OCI-LY1 (cell line): ENCODE results near the gene CHMP5.
A peak's percentile ranks its signal among the peaks of the same experiment; 100 is the strongest.

Source experiments
- H2AFZ ChIP-seq: fragments of 200-600 bp; sonication (generic), shearing (Covaris generic); 2 replicates; pipeline ENCODE4 v1.6.0; 2014; ENCODE audit warnings: antibody characterized with exemption, mild to moderate bottlenecking, low read length
- H3F3A ChIP-seq: fragments of 200-600 bp; sonication (generic), shearing (Covaris generic); 2 replicates; pipeline ENCODE4 v1.6.0; 2014; ENCODE audit warnings: mild to moderate bottlenecking, antibody characterized with exemption, low read length, moderate library complexity; ENCODE audit not compliant: insufficient read depth
- H3K27ac ChIP-seq: fragments of 200-600 bp; sonication (generic); 2 replicates; pipeline ENCODE4 v1.5.1; 2014; ENCODE audit warnings: low read length, mixed run types, mild to moderate bottlenecking, low read depth; ENCODE audit not compliant: poor library complexity, severe bottlenecking
- H3K27me3 ChIP-seq: fragments of 200-600 bp; sonication (generic); 2 replicates; pipeline ENCODE4 v1.6.0; 2014; ENCODE audit warnings: antibody characterized with exemption, mild to moderate bottlenecking, low read length, moderate library complexity; ENCODE audit not compliant: insufficient read depth
- H3K36me3 ChIP-seq: fragments of 200-600 bp; sonication (generic); 2 replicates; pipeline ENCODE4 v1.6.1; 2014; ENCODE audit warnings: mild to moderate bottlenecking, antibody characterized with exemption, low read length, moderate library complexity, mixed read lengths; ENCODE audit not compliant: insufficient read depth
- H3K4me1 ChIP-seq: fragments of 200-600 bp; sonication (generic); 2 replicates; pipeline ENCODE4 v1.5.1; 2014; ENCODE audit warnings: mild to moderate bottlenecking, low read length, moderate library complexity; ENCODE audit not compliant: insufficient read depth, severe bottlenecking
- H3K4me2 ChIP-seq: fragments of 200-600 bp; sonication (generic), shearing (Covaris generic); 2 replicates; pipeline ENCODE4 v1.6.1; 2014; ENCODE audit warnings: low read length
- H3K4me3 ChIP-seq: fragments of 200-600 bp; sonication (generic); 2 replicates; pipeline ENCODE4 v1.5.1; 2014; ENCODE audit warnings: low read length, low read depth, mild to moderate bottlenecking, mixed read lengths; ENCODE audit not compliant: poor library complexity, severe bottlenecking
- H3K79me2 ChIP-seq: fragments of 200-600 bp; shearing (Covaris generic); 2 replicates; pipeline ENCODE4 v1.6.1; 2016; ENCODE audit warnings: mixed run types, low read length, mixed read lengths; ENCODE audit not compliant: insufficient read depth
- H3K9ac ChIP-seq: fragments of 200-600 bp; sonication (generic), shearing (Covaris generic); 2 replicates; pipeline ENCODE4 v1.6.1; 2014; ENCODE audit warnings: mild to moderate bottlenecking, low read length, mixed read lengths
- H3K9me2 ChIP-seq: fragments of 200-600 bp; sonication (generic), shearing (Covaris generic); 2 replicates; pipeline ENCODE4 v1.6.1; 2014; ENCODE audit warnings: low read depth, mild to moderate bottlenecking, low read length, mixed read lengths
- H3K9me3 ChIP-seq: fragments of 200-600 bp; shearing (Covaris generic); 2 replicates; pipeline ENCODE4 v1.6.1; 2014; ENCODE audit warnings: low read length, mixed read lengths
- H4K20me1 ChIP-seq: fragments of 200-600 bp; sonication (generic), shearing (Covaris generic); 2 replicates; pipeline ENCODE4 v1.6.0; 2016; ENCODE audit warnings: mild to moderate bottlenecking, low read length; ENCODE audit not compliant: insufficient read depth
- EZH2 ChIP-seq: fragments of 200-600 bp; sonication (generic), shearing (Covaris generic); IDR thresholded peaks from 2 replicates; pipeline ENCODE4 v1.8.0; 2017; ENCODE audit warnings: borderline replicate concordance, mixed run types, mild to moderate bottlenecking, antibody characterized with exemption, low read length, moderate library complexity, mixed read lengths
- TF ChIP-seq, protein P1 (sequence below): fragments of 200-600 bp; sonication (generic), shearing (Covaris generic); IDR thresholded peaks from 2 replicates; pipeline ENCODE4 v1.5.1; 2017; ENCODE audit warnings: mild to moderate bottlenecking, antibody characterized with exemption, low read length, moderate library complexity, mixed read lengths

The CHMP5 gene

DNA sequence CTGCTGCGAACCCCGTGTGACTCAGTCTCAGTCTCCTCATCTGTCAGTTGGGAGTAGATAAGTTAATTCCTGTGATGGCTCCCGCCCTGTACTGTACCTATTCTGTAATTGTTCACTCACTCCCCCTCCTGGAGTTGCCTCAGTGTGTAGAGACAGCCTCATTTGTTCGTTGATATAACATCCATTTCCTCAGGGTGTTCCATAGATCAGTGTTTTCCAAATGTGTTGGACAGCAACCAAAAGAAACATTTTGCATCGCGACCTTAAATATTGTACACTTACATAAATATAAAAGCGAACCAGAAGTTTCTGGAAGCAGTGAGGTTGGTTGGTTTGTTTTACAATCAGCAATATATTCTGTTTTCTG is 26.2 kb downstream of the CHMP5 start:
- Histone ChIP-seq H3K79me2 (peaks cover 51% of the 10 kb centered on the region), H3K9me3 (no peaks in the 10 kb centered on the region), H3K4me2 (peak overlapping the region; percentile 95), H3K9me2 (no peaks in the 10 kb centered on the region), H3K4me1 (peaks cover 59% of the 10 kb centered on the region), H3K27me3 (no peaks in the 10 kb centered on the region), H3K9ac (peak overlapping the region; percentile 87), H3K4me3 (peak overlapping the region; percentile 87), H4K20me1 (no peaks in the 10 kb centered on the region), H2AFZ (no peak overlapping the region), H3K36me3 (peaks cover 43% of the 10 kb centered on the region), H3K27ac (peak overlapping the region; percentile 93), H3F3A (no peaks in the 10 kb centered on the region)
- TF ChIP-seq, protein P1, sequence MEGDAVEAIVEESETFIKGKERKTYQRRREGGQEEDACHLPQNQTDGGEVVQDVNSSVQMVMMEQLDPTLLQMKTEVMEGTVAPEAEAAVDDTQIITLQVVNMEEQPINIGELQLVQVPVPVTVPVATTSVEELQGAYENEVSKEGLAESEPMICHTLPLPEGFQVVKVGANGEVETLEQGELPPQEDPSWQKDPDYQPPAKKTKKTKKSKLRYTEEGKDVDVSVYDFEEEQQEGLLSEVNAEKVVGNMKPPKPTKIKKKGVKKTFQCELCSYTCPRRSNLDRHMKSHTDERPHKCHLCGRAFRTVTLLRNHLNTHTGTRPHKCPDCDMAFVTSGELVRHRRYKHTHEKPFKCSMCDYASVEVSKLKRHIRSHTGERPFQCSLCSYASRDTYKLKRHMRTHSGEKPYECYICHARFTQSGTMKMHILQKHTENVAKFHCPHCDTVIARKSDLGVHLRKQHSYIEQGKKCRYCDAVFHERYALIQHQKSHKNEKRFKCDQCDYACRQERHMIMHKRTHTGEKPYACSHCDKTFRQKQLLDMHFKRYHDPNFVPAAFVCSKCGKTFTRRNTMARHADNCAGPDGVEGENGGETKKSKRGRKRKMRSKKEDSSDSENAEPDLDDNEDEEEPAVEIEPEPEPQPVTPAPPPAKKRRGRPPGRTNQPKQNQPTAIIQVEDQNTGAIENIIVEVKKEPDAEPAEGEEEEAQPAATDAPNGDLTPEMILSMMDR: 0 out of 2 replicates have a peak, but pooled peaks have one; percentile 8
- TF ChIP-seq EZH2: no peak

DNA sequence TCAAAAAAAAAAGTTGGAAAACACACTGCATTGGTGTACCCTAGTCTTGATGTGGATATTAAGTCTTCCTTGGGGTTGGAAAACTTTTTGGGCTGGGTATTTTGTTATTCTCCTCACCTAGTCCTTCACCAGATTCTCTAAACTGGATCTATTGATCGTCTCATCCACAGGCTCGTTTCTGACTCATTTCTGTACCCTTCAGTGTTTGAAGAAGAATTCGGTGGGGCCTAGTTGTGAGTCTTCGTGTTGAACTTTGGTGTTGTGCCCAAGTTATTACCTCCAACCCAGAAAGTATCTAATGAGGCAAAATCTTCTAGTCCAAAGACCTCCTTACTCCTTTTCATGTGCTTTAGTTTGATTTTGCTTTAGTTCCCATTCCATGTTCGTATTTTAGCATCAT is 27.1 kb downstream of the CHMP5 start:
- peaks cover 52% of the 10 kb centered on the region for H3K36me3 ChIP-seq
- H3F3A ChIP-seq: peaks cover 3% of the 10 kb centered on the region; the same call in 1 of the 2 replicates
- H3K4me2 ChIP-seq: peak overlapping the region; percentile 95; the same call in 1 of the 2 replicates

DNA sequence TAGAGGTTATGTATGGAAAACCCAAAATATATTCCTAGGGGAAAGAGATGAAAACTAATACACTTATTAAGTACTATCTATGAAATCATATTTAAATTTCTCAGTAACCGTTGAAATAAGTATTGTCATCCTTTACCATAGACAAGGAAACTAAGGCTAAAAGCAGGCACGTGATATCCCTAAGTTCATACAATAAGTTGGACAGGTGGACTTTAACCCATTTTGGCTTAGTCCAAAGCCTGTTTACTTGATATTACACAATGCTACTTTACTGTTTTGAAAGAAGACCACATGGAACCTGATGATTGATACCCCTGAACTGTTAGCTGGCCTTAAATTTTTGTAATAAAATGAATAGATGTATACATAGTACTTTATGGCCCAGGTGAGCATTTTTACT is 28.9 kb downstream of the CHMP5 start:
- H4K20me1 ChIP-seq: no peaks in the 10 kb centered on the region
- no peak overlapping the region for H2AFZ ChIP-seq
- H3K27me3 ChIP-seq: no peaks in the 10 kb centered on the region
- peaks cover 87% of the 10 kb centered on the region for H3K4me1 ChIP-seq
- H3K36me3 ChIP-seq: peaks cover 66% of the 10 kb centered on the region
- TF ChIP-seq EZH2: no peak
- TF ChIP-seq, protein P1: no peak
- no peak overlapping the region for H3K4me3 ChIP-seq
- H3K4me2 ChIP-seq: no peak overlapping the region; the same call in 1 of the 2 replicates
- H3K9me3 ChIP-seq: no peaks in the 10 kb centered on the region
- H3K9ac ChIP-seq: no peak overlapping the region
- no peaks in the 10 kb centered on the region for H3K9me2 ChIP-seq
- peaks cover 63% of the 10 kb centered on the region for H3K79me2 ChIP-seq
- no peak overlapping the region for H3K27ac ChIP-seq
- H3F3A ChIP-seq: peaks cover 4% of the 10 kb centered on the region; the same call in 1 of the 2 replicates

More for the DNA sequence above, 27.1 kb downstream of the CHMP5 start:
- peaks cover 51% of the 10 kb centered on the region for H3K79me2 ChIP-seq
- H3K9me3 ChIP-seq: no peaks in the 10 kb centered on the region
- H3K4me3 ChIP-seq: peak overlapping the region; percentile 87
- no peak for TF ChIP-seq EZH2
- TF ChIP-seq, protein P1: no peak
- H4K20me1 ChIP-seq: no peaks in the 10 kb centered on the region
- H3K4me1 ChIP-seq: peaks cover 68% of the 10 kb centered on the region
- no peaks in the 10 kb centered on the region for H3K27me3 ChIP-seq
- no peaks in the 10 kb centered on the region for H3K9me2 ChIP-seq
- no peak overlapping the region for H3K27ac ChIP-seq
- H2AFZ ChIP-seq: no peak overlapping the region
- no peak overlapping the region for H3K9ac ChIP-seq
